Kidney epithelial cell (primary cell): ENCODE results near the gene PCNX1. TPM values are rescaled to one million over a fixed set of nuclear protein-coding genes. Genes with fewer than 3 reads are reported as not detected.
A peak's percentile ranks its signal among the peaks of the same experiment; 100 is the strongest.

Experiments
- DNase-seq: peaks from one replicate; pipeline ENCODE4 v3.0.0-alpha.2; 2010; ENCODE audit warnings: low read depth
- H3K27me3 ChIP-seq: 2 replicates; pipeline ENCODE4 v1.6.0; 2011; ENCODE audit warnings: low read length; ENCODE audit not compliant: control insufficient read depth, insufficient read depth
- H3K36me3 ChIP-seq: 2 replicates; pipeline ENCODE4 v1.5.1; 2011; ENCODE audit warnings: low read length; ENCODE audit not compliant: control insufficient read depth, insufficient read depth
- H3K4me3 ChIP-seq: 2 replicates; pipeline ENCODE4 v1.5.1; 2011; ENCODE audit warnings: low read depth, mild to moderate bottlenecking, control low read depth, low read length
- total RNA-seq: library from RNA; depleted of rRNA; stranded (reverse); fragments of >200 nt; gene quantifications from 2 replicates; pipeline ENCODE4 v1.2.3, GENCODE V29; 2015
- TF ChIP-seq, protein P1 (sequence below): IDR thresholded peaks from 2 replicates; pipeline ENCODE4 v1.5.1; 2011; ENCODE audit warnings: mild to moderate bottlenecking, moderate library complexity, low read length, control low read depth, inconsistent platforms; ENCODE audit not compliant: insufficient read depth, poor library complexity, severe bottlenecking

The PCNX1 gene
- total RNA-seq, 1 donor from 2014 or later, result 26.9 TPM

DNA sequence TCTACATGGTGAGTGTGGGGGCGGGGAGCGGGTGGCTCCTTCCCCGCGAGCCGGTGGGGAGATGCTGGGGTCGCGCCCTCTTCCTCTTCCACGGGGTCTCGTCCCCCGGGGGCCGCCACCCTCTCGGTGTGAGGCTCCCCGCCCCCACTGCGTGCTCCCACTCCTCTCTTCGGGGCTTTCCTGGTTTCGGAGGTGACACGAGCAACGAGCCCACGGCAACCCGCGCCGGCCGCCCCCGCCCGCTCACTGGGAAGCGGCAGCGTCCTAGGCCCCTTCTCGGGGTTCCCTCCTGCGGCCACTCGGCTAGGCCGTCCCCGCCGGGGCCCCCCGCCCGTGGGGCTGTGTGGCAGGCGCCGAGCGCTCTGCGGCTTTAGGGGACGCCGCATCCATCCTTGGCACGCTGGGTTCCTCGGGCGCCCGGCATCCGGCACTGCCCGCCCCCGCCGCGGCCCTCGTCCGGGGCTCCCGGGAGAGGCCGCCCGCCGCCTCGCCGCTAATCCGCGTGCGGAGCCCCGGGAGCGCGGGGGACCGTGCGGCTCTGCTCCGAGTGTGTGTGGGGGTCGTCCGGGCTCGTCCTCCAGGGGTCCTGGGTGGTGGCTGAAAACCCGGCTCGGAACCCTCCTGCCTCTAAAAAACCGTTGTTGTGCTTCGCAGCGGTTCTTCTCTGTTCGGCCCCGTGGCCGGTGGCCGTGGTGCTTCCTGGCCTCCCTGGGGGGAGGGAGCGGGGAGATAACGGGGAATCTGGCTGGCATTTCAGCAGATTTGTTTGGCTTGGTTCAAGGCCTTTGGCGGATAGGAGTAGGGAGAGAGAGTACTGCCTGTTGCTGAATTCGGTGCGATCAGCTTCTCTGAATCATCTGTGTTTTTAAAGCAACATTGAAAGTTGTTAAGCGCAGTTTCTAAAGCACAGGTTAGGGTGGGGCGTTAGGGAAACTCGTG, 1.0 kb downstream of the PCNX1 start:
- peak overlapping the region; percentile 96 for H3K4me3 ChIP-seq
- peak; percentile 23 for DNase-seq
- H3K36me3 ChIP-seq, result no peaks in the 10 kb centered on the region
- H3K27me3 ChIP-seq, result no peaks in the 10 kb centered on the region
- TF ChIP-seq, protein P1, sequence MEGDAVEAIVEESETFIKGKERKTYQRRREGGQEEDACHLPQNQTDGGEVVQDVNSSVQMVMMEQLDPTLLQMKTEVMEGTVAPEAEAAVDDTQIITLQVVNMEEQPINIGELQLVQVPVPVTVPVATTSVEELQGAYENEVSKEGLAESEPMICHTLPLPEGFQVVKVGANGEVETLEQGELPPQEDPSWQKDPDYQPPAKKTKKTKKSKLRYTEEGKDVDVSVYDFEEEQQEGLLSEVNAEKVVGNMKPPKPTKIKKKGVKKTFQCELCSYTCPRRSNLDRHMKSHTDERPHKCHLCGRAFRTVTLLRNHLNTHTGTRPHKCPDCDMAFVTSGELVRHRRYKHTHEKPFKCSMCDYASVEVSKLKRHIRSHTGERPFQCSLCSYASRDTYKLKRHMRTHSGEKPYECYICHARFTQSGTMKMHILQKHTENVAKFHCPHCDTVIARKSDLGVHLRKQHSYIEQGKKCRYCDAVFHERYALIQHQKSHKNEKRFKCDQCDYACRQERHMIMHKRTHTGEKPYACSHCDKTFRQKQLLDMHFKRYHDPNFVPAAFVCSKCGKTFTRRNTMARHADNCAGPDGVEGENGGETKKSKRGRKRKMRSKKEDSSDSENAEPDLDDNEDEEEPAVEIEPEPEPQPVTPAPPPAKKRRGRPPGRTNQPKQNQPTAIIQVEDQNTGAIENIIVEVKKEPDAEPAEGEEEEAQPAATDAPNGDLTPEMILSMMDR, result no peak

GRCh38 chr14:70908935-70909641, 1.8 kb downstream of the PCNX1 start:
- no peaks in the 10 kb centered on the region for H3K36me3 ChIP-seq
- peak overlapping the region; percentile 96 for H3K4me3 ChIP-seq
- TF ChIP-seq, protein P1, result no peak
- no peaks in the 10 kb centered on the region for H3K27me3 ChIP-seq
- no peak for DNase-seq

DNA sequence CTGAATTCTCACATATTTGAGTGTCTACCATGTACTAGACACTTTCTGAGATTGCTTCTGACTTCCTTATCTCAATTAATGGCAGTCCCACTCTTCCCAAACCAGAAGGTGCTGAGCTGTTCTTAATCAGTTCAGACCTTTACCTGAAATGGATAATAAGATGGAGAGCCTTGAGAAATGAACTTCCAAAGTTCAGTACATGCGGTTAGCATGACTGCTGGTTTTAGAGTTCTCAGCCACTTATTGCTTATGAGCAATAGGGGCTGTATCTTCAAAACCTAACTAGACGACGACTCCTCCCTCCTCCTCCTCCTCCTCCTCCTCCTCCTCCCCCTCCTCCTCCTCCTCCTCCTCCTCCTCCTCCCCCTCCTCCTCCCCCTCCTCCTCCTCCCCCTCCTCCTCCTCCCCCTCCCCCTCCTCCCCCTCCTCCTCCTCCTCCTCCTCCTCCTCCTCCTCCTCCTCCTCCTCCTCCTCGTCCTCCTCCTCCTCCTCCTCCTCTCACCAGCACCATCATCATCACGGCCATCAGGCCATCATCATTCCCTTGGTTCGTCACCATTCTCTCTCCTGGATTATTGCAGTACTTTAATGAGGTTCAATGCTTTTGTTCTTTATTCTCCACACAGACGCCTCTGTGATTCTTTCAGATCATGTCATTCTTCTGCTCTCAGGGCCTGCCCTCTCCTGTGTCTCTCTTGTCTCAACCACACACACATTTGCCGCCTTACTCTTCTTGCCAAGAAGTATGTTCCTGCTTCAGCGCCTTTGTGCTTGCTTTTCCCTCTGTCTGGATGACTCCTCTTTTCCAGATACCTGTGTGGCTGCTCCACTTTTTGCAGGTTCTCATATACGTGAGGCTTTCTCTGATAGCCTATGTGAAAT, 2.7 kb downstream of the PCNX1 start:
- Histone ChIP-seq H3K4me3 (no peak overlapping the region), H3K27me3 (no peaks in the 10 kb centered on the region), H3K36me3 (no peaks in the 10 kb centered on the region)
- DNase-seq, result no peak
- TF ChIP-seq, protein P1, result no peak

GRCh38 chr14:70915415-70915814, 8.2 kb downstream of the PCNX1 start:
- Histone ChIP-seq H3K27me3 (no peaks in the 10 kb centered on the region), H3K4me3 (no peak overlapping the region), H3K36me3 (no peaks in the 10 kb centered on the region)
- DNase-seq, result no peak
- TF ChIP-seq, protein P1, result no peak

GRCh38 chr14:70916300-70916699, 9.0 kb downstream of the PCNX1 start:
- no peaks in the 10 kb centered on the region for H3K27me3 ChIP-seq
- no peaks in the 10 kb centered on the region for H3K36me3 ChIP-seq
- no peak for DNase-seq
- H3K4me3 ChIP-seq, result no peak overlapping the region
- TF ChIP-seq, protein P1, result no peak
